Upper lobe of right lung (tissue), 1 donor: ENCODE results near the gene PHF24. TPM values are rescaled to one million over a fixed set of nuclear protein-coding genes. Genes with fewer than 3 reads are reported as not detected.

Experiments
- ATAC-seq: fragments of 200-7000 bp; cut with Tn5 transposase; one replicate; pipeline ENCODE4 v1.9.1; 2020; ENCODE audit warnings: mild to moderate bottlenecking, moderate library complexity
- DNase-seq: peaks from one replicate; pipeline ENCODE4 v3.0.0-alpha.2; 2020
- H3K27ac ChIP-seq: fragments of 200-600 bp; one replicate; pipeline ENCODE4 v1.8.0; 2022
- H3K27me3 ChIP-seq: fragments of 200-600 bp; one replicate; pipeline ENCODE4 v1.8.0; 2022; ENCODE audit warnings: mild to moderate bottlenecking
- H3K36me3 ChIP-seq: fragments of 200-600 bp; one replicate; pipeline ENCODE4 v1.8.0; 2022
- H3K4me1 ChIP-seq: fragments of 200-600 bp; one replicate; pipeline ENCODE4 v1.8.0; 2022
- H3K4me3 ChIP-seq: fragments of 200-600 bp; one replicate; pipeline ENCODE4 v1.8.0; 2022; ENCODE audit warnings: mild to moderate bottlenecking
- H3K9me3 ChIP-seq: fragments of 200-600 bp; one replicate; pipeline ENCODE4 v1.8.0; 2022
- intact Hi-C: fragments of 100-400 bp; cut with DNase I; formaldehyde crosslinking; loops from one replicate; pipeline ENCODE4 v1.11.0; 2022
- total RNA-seq: library from RNA; stranded (reverse); fragmentation: NEBNext Ultra II Directional; extraction: Animal tissue kit (Norgen Biotek cat#: 25700); gene quantifications from one replicate; pipeline ENCODE4 v1.2.1, GENCODE V29; 2021
- TF ChIP-seq, protein P1 (sequence below): fragments of 200-600 bp; IDR thresholded peaks from one replicate; pipeline ENCODE4 v1.8.0; 2022; ENCODE audit warnings: antibody characterized with exemption
- donor health status: DM: no; HTN: yes; CAD: no; lungs with severe emphysema.

The PHF24 gene
- total RNA-seq, 1 donor from 2014 or later = 0.23 TPM

DNA sequence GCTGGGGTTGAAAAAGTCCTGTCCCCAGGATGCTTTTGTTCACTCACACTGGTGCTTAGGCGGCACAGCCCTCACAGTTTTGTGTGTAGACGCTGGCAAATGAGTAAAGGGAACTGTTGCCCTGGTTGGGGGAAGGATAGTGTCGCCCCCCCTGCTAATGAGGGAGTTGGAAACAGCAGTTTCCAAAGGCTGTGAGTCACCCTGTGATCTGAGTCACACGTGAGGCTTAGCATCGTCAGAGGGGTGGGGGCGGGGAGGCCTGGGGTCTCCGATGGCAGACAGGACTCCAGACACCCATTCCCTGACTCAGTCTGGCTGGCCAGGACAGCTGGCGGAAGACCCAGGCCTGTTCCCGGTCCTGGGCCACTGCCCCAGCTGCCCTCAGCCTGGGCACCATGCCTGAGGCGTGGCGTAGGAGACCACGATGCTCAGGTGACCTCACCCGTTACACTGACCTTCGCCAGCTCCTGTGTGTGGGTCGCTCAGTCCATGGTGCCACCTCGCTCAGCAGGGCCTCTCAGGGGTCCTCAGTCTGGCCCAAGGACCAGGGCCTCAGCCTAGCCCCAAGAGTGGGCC lies 34.4 kb downstream of the PHF24 start:
- Histone ChIP-seq H3K27ac (peak overlapping the region; percentile 73), H3K36me3 (peaks cover 7% of the 10 kb centered on the region), H3K27me3 (no peaks in the 10 kb centered on the region), H3K4me3 (no peak overlapping the region), H3K9me3 (no peaks in the 10 kb centered on the region), H3K4me1 (peaks cover 30% of the 10 kb centered on the region)
- ATAC-seq = no peak
- no peak for DNase-seq
- TF ChIP-seq, protein P1, sequence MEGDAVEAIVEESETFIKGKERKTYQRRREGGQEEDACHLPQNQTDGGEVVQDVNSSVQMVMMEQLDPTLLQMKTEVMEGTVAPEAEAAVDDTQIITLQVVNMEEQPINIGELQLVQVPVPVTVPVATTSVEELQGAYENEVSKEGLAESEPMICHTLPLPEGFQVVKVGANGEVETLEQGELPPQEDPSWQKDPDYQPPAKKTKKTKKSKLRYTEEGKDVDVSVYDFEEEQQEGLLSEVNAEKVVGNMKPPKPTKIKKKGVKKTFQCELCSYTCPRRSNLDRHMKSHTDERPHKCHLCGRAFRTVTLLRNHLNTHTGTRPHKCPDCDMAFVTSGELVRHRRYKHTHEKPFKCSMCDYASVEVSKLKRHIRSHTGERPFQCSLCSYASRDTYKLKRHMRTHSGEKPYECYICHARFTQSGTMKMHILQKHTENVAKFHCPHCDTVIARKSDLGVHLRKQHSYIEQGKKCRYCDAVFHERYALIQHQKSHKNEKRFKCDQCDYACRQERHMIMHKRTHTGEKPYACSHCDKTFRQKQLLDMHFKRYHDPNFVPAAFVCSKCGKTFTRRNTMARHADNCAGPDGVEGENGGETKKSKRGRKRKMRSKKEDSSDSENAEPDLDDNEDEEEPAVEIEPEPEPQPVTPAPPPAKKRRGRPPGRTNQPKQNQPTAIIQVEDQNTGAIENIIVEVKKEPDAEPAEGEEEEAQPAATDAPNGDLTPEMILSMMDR = no peak
- intact Hi-C loops = no loop called here

GRCh38 chr9:34993502-34994259 lies 35.6 kb downstream of the PHF24 start:
- Histone ChIP-seq H3K27me3 (no peaks in the 10 kb centered on the region), H3K4me1 (peaks cover 30% of the 10 kb centered on the region), H3K36me3 (peaks cover 7% of the 10 kb centered on the region), H3K4me3 (no peak overlapping the region), H3K27ac (peak overlapping the region; percentile 73), H3K9me3 (no peaks in the 10 kb centered on the region)
- DNase-seq (peak; percentile 53), ATAC-seq (no peak)
- TF ChIP-seq, protein P1 = no peak
- intact Hi-C loops = no loop called here

DNA sequence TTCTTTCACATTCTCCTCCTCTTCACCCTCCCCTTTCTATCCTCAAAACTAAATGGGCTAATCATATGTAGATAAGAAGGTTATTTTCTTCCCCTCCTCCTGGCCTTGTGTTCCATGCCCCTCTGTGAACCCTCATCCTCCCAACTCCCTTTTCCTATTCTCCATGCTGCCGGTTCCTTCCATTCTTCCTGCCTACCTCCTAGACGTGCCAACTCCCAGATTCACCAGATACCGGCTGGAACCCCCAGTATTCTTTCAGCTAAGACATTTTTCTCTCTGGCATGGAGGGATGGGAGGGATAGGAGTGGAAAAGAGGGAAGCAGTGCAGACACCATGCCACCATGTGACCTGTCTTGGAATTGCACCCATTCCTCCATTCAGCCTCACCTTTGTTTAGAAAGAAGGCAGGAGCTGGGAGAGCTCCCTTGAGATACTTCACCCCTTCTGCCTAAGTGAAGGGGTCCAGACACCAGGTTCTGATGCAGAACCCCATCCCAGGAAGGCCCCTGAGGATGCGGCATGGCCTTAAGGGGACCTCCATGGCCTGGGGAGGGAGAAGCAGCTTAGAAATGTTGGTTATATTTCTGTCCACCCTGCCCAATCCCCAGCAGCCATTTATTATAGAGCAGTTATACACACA lies 36.3 kb downstream of the PHF24 start:
- H3K4me1 ChIP-seq = peaks cover 30% of the 10 kb centered on the region
- DNase-seq = no peak

GRCh38 chr9:34994900-34995669 lies 37.0 kb downstream of the PHF24 start:
- H3K9me3 ChIP-seq = no peaks in the 10 kb centered on the region
- H3K27ac ChIP-seq = peak overlapping the region; percentile 42
- TF ChIP-seq, protein P1 = no peak
- no peaks in the 10 kb centered on the region for H3K27me3 ChIP-seq
- intact Hi-C loops = no loop called here
- H3K4me3 ChIP-seq = no peak overlapping the region
- peaks cover 7% of the 10 kb centered on the region for H3K36me3 ChIP-seq
- DNase-seq (no peak), ATAC-seq (peak; percentile 30)
- peaks cover 30% of the 10 kb centered on the region for H3K4me1 ChIP-seq

More for the DNA sequence above, 36.3 kb downstream of the PHF24 start:
- H3K27me3 ChIP-seq = no peaks in the 10 kb centered on the region
- H3K36me3 ChIP-seq = peaks cover 7% of the 10 kb centered on the region
- intact Hi-C loops = no loop called here
- no peak overlapping the region for H3K4me3 ChIP-seq
- peak; percentile 10 for ATAC-seq
- H3K9me3 ChIP-seq = no peaks in the 10 kb centered on the region
- TF ChIP-seq, protein P1 = peak; percentile 56
- H3K27ac ChIP-seq = peak overlapping the region; percentile 73

- no peaks in the 10 kb centered on the region for H3K27me3 ChIP-seq
- TF ChIP-seq, protein P1 = no peak
- DNase-seq = no peak
- no peaks in the 10 kb centered on the region for H3K9me3 ChIP-seq
- peaks cover 7% of the 10 kb centered on the region for H3K36me3 ChIP-seq
- H3K4me1 ChIP-seq = peaks cover 25% of the 10 kb centered on the region
- no peak overlapping the region for H3K4me3 ChIP-seq
- ATAC-seq = no peak
- H3K27ac ChIP-seq = no peak overlapping the region
- intact Hi-C loops = no loop called here
These were observed 37.6 kb downstream of the PHF24 start for GRCh38 chr9:34995670-34996060.
